ENCODE results near the gene TAS1R3. TPM values are rescaled to one million over a fixed set of nuclear protein-coding genes. Genes with fewer than 3 reads are reported as not detected.

Gene TAS1R3
- total RNA-seq, 4 donors from 2014 or later: 0.13 to 0.57 (median 0.30) TPM

DNA sequence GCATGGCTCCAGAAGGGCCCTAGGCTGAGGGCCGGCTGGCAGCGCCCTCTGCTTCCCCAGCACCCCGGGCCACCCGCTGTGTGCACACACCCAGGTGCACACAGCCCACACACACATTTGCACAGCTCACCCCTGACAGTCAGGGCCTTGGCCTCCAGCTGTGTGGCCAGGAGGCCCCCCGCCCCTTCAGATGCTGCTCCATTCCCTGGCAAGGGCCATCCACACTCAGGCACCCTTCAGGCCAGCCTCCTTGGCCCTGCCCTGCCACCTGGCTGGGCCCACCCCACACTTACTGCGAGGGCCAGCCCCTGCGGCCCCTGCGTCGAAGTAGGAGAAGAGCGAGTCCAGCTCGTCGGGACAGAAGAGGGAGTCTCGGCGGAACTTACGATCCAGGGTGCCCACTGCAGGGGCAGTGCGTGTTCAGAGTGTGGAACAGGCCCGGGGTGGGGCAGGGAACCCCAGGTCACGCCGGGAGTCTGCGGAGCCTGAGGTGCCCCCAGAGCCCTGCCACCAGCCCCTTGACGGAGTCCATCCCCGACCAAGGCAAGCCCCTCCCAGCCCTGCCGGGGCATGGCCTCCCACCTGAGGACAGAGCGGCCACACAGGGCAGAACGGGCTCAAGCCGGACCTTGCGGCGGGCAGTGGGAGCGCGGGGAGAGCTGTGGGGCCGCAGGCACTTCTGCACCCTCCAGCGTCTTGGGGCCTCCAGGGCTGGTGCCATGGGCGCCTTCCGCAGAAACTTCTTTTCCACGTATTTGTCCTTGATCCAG lies 35.7 kb upstream of the TAS1R3 start:
- Histone ChIP-seq H3K4me3 (no peak overlapping the region), H3K4me1 (peaks cover 9 to 24% (median 11%) of the 10 kb centered on the region in 3 donors), H3K36me3 (peaks cover 3 to 77% (median 20%) of the 10 kb centered on the region in 3 donors), H3K27ac (no peak overlapping the region), H3K27me3 (peaks cover 0 to 1% (median 0%) of the 10 kb centered on the region in 4 donors), H3K9me3 (no peaks in the 10 kb centered on the region)
- intact Hi-C loops (cut with DNase I): loop anchor here (10.0 kb wide), 1 partner anchor 261 kb away; no protein-coding TSS in a partner anchor
- WGBS, 2 donors: 92 to 94% methylated on average over 12 to 18 of the region's 35 CpGs
- no peak for DNase-seq
- TF ChIP-seq POLR2A (IDR thresholded peaks at IDR 0.05): no peak
- TF ChIP-seq, protein P1, sequence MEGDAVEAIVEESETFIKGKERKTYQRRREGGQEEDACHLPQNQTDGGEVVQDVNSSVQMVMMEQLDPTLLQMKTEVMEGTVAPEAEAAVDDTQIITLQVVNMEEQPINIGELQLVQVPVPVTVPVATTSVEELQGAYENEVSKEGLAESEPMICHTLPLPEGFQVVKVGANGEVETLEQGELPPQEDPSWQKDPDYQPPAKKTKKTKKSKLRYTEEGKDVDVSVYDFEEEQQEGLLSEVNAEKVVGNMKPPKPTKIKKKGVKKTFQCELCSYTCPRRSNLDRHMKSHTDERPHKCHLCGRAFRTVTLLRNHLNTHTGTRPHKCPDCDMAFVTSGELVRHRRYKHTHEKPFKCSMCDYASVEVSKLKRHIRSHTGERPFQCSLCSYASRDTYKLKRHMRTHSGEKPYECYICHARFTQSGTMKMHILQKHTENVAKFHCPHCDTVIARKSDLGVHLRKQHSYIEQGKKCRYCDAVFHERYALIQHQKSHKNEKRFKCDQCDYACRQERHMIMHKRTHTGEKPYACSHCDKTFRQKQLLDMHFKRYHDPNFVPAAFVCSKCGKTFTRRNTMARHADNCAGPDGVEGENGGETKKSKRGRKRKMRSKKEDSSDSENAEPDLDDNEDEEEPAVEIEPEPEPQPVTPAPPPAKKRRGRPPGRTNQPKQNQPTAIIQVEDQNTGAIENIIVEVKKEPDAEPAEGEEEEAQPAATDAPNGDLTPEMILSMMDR (IDR thresholded peaks at IDR 0.05): no peak

DNA sequence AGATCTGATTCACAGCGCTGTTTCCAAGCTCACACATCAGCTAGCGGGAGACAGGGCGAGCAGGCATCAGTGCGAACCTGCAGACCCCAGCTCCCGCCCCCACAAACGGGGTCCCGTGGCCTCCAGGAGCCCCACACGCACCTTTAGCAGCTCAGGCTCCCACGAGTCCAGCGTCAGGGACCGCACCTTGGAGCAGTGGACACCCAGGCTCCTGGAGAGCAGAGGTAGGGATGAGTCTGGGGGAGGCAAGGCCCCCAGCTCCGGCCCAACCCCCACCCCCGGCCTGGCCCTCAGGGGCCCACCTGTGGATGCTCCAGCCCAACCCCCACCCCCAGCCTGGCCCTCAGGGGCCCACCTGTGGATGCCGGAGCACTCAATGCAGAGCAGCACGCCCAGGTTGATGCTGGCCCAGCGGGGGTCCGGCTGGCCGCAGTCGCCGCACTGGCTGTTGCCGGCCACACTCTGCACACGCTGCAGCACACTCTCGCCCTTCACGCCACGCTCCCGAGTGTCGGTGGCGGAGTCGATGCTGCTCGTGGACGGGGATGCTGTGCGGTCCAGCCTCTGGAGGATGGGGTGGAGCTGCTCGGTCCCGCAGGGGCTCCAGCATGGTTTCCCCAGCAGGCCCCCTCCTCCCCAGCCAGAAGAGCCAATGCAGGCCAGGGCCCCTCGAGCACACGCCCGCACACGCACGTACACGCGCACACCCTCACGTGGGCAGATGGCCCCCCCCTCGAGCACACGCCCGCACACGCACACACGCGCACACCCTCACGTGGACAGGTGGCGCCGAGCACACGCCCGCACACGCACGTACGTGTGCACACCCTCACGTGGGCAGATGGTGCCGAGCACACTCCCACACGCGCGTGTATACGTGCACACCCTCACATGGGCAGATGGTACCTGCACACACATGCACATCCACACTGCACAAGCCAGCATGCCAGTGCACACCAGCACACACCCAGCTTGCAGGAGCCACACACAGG lies 34.7 kb upstream of the TAS1R3 start:
- peaks cover 4 to 20% (median 4%) of the 10 kb centered on the region in 3 donors for H3K4me1 ChIP-seq
- H3K4me3 ChIP-seq: no peak overlapping the region
- H3K27ac ChIP-seq: no peak overlapping the region
- H3K9me3 ChIP-seq: no peaks in the 10 kb centered on the region
- H3K27me3 ChIP-seq: no peaks in the 10 kb centered on the region
- no peak for TF ChIP-seq POLR2A (IDR thresholded peaks at IDR 0.05)
- TF ChIP-seq, protein P1 (IDR thresholded peaks at IDR 0.05): no peak
- DNase-seq: no peak
- H3K36me3 ChIP-seq: peaks cover 3 to 79% (median 20%) of the 10 kb centered on the region in 3 donors
- intact Hi-C loops (cut with DNase I): loop anchor here (10.0 kb wide), 1 partner anchor 262 kb away; no protein-coding TSS in a partner anchor
- WGBS, 2 donors: 85 to 86% methylated on average over 9 to 20 of the region's 62 CpGs

DNA sequence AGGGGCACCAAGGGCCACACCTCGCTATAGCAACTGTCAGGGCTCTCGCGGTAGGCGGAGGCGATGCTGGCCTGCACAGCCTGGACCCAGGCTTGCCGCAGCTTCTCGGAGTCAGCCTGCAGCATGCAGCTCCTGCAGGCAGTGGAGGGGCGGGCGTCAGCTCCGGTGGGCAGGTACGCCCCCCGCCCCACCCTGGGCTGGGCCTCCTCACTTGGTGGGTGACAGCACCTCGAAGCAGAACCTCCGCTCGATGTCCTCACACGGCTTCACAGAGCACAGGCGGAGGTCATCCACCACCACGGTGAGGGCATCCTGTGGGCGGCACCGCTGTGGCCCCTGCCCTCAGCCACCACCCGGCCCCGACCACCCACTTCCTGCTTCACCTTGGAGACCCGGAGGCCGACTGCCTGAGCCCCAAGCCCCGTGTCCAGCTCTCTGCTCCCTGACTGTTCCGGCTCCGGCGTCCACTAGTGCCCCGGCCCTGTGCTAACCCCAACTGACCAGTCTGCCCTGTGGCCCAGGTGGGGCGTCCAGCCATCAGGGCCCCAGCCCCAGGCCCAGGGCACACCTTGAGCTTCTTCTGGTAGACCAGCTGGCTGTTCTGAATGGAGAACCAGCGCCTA lies 33.2 kb upstream of the TAS1R3 start:
- no peak overlapping the region for H3K4me3 ChIP-seq
- H3K27me3 ChIP-seq: no peaks in the 10 kb centered on the region
- WGBS, 2 donors: 80 to 96% methylated on average over 2 to 12 of the region's 31 CpGs
- intact Hi-C loops (cut with DNase I): loop anchor here (10.0 kb wide), 1 partner anchor 263 kb away; no protein-coding TSS in a partner anchor
- peaks cover 3 to 73% (median 20%) of the 10 kb centered on the region in 3 donors for H3K36me3 ChIP-seq
- H3K27ac ChIP-seq: no peak overlapping the region
- no peak for DNase-seq
- H3K9me3 ChIP-seq: no peaks in the 10 kb centered on the region
- TF ChIP-seq POLR2A (IDR thresholded peaks at IDR 0.05): no peak
- TF ChIP-seq, protein P1 (IDR thresholded peaks at IDR 0.05): no peak
- H3K4me1 ChIP-seq: peaks cover 3 to 23% (median 10%) of the 10 kb centered on the region in 3 donors

DNA sequence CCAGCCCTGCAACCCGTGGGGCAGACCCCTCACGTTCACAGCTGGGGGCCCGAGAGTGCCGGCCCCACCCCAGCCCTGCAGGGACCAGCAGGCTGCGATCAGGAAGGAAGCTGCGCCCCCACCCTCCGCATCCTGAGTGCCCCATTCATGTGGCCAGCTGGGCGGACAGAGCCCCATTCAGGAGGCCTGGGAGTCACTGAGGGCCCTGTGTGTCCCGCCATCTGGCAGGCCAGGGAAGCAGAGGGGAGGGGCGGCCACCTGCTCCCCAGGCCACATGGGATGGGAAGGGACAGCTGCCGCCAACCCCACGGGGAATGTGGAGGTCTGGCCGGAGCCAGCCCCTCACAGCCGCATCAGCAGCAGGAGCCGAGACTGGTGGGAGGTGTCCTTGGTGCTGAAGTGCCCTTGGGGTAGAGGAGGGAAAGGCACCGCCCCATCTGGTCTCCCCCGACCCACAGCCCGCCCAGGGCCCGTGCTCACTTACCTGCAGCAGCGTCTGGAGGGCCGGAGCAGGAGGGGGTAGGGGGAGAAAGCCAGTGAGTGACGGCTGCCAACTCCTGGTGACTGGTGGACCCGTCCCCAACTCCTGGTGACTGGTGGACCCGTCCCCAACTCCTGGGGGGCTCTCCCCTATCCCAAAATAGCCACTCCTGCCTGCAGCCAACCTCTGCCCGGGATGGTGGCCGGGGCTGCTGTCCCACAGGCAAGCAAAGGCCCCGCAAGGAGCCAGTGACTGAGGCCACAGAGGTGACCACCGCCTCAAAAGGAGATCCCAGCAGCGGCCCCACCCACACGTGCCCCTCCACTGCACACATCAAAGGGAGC lies 32.0 kb upstream of the TAS1R3 start:
- no peak for DNase-seq
- Histone ChIP-seq H3K9me3 (no peaks in the 10 kb centered on the region), H3K4me1 (peaks cover 15 to 35% (median 22%) of the 10 kb centered on the region in 3 donors), H3K36me3 (peaks cover 3 to 62% (median 20%) of the 10 kb centered on the region in 3 donors), H3K27ac (no peak overlapping the region), H3K4me3 (no peak overlapping the region), H3K27me3 (no peaks in the 10 kb centered on the region)
- no peak for TF ChIP-seq POLR2A (IDR thresholded peaks at IDR 0.05)
- TF ChIP-seq, protein P1 (IDR thresholded peaks at IDR 0.05): no peak
- intact Hi-C loops (cut with DNase I): loop anchor here (10.0 kb wide), 1 partner anchor 264 kb away; no protein-coding TSS in a partner anchor
- 50 to 66% methylated on average over 1 to 13 of the region's 30 CpGs for WGBS, 2 donors
